ENCODE results near the gene UBE2G1. TPM values are rescaled to one million over a fixed set of nuclear protein-coding genes. Genes with fewer than 3 reads are reported as not detected.

Gene UBE2G1
- polyA plus RNA-seq, 1 donor from 2014 or later = 65.8 TPM

- Histone ChIP-seq H3K9me3 (ENCODE audit: low read length) (no peaks in the 10 kb centered on the region), H3K4me2 (ENCODE audit: low read length) (no peak overlapping the region), H2AFZ (ENCODE audit: low read depth, low read length) (no peak overlapping the region), H3K27ac (ENCODE audit: low read length) (no peak overlapping the region), H4K20me1 (ENCODE audit: insufficient read depth) (no peaks in the 10 kb centered on the region), H3K4me3 (ENCODE audit: low read length) (no peak overlapping the region), H3F3A (ENCODE audit: insufficient read depth, low read length, poor library complexity, severe bottlenecking) (no peaks in the 10 kb centered on the region), H3K27me3 (ENCODE audit: insufficient read depth, low read depth, low read length) (no peaks in the 10 kb centered on the region), H3K36me3 (ENCODE audit: insufficient read depth, low read length) (peaks cover 12% of the 10 kb centered on the region), H3K79me2 (replicated peaks; ENCODE audit: insufficient read depth, low read length) (no peaks in the 10 kb centered on the region), H3K9me2 (ENCODE audit: insufficient read depth, low read length) (no peaks in the 10 kb centered on the region), H3K9ac (ENCODE audit: low read length) (no peak overlapping the region)
- TF ChIP-seq SMC3 (conservative IDR thresholded peaks at IDR 0.05; ENCODE audit: poor library complexity) = no peak
- no peak for TF ChIP-seq EZH2 (IDR thresholded peaks at IDR 0.05; ENCODE audit: borderline replicate concordance, insufficient read depth, low read length, poor library complexity, severe bottlenecking)
- no peak for TF ChIP-seq RAD21 (conservative IDR thresholded peaks at IDR 0.05)
- TF ChIP-seq POLR2AphosphoS5 (IDR thresholded peaks at IDR 0.05) = no peak
- TF ChIP-seq REST (IDR thresholded peaks at IDR 0.05; ENCODE audit: borderline replicate concordance) = no peak
- TF ChIP-seq CTCF (IDR thresholded peaks at IDR 0.05; ENCODE audit: poor library complexity, severe bottlenecking) = no peak
Measured at GRCh38 chr17:4229627-4230541, 136.6 kb downstream of the UBE2G1 start.

GRCh38 chr17:4221899-4222659 is 144.4 kb downstream of the UBE2G1 start:
- Histone ChIP-seq H3K9me2 (ENCODE audit: insufficient read depth, low read length) (no peaks in the 10 kb centered on the region), H3K36me3 (ENCODE audit: insufficient read depth, low read length) (peaks cover 6% of the 10 kb centered on the region), H3K4me3 (ENCODE audit: low read length) (no peak overlapping the region), H3F3A (ENCODE audit: insufficient read depth, low read length, poor library complexity, severe bottlenecking) (no peaks in the 10 kb centered on the region), H3K79me2 (replicated peaks; ENCODE audit: insufficient read depth, low read length) (no peaks in the 10 kb centered on the region), H3K27me3 (ENCODE audit: insufficient read depth, low read depth, low read length) (no peaks in the 10 kb centered on the region), H2AFZ (ENCODE audit: low read depth, low read length) (no peak overlapping the region), H3K27ac (ENCODE audit: low read length) (no peak overlapping the region), H4K20me1 (ENCODE audit: insufficient read depth) (no peaks in the 10 kb centered on the region), H3K4me2 (ENCODE audit: low read length) (no peak overlapping the region), H3K9me3 (ENCODE audit: low read length) (no peaks in the 10 kb centered on the region), H3K9ac (ENCODE audit: low read length) (no peak overlapping the region)
- TF ChIP-seq MXI1 (conservative IDR thresholded peaks at IDR 0.05; ENCODE audit: poor library complexity, severe bottlenecking) = no peak
- no peak for TF ChIP-seq RAD21 (conservative IDR thresholded peaks at IDR 0.05)
- TF ChIP-seq TAF1 (IDR thresholded peaks at IDR 0.05; ENCODE audit: low read depth) = no peak
- TF ChIP-seq SMC3 (conservative IDR thresholded peaks at IDR 0.05; ENCODE audit: poor library complexity) = no peak
- TF ChIP-seq EZH2 (IDR thresholded peaks at IDR 0.05; ENCODE audit: borderline replicate concordance, insufficient read depth, low read length, poor library complexity, severe bottlenecking) = no peak
- TF ChIP-seq CTCF (IDR thresholded peaks at IDR 0.05; ENCODE audit: poor library complexity, severe bottlenecking) = no peak
- no peak for TF ChIP-seq EP300 (conservative IDR thresholded peaks at IDR 0.05; ENCODE audit: poor library complexity, severe bottlenecking)
- TF ChIP-seq POLR2AphosphoS5 (IDR thresholded peaks at IDR 0.05) = no peak
- TF ChIP-seq REST (IDR thresholded peaks at IDR 0.05; ENCODE audit: borderline replicate concordance) = no peak

Measured in neural cell (in vitro differentiated cells).